H1 (cell line): ENCODE results near the gene CELA2A. TPM values are rescaled to one million over a fixed set of nuclear protein-coding genes. Genes with fewer than 3 reads are reported as not detected.

Source experiments
- CTCF ChIA-PET: fragments of 300-600 bp; sonication (Branson Sonifier 250); formaldehyde crosslinking; loops from one replicate; lab custom pipeline; 2021; ENCODE audit not compliant: partially characterized antibody; lab: Charles Lee
- POLR2A ChIA-PET: fragments of 300-600 bp; sonication (Branson Sonifier 250); formaldehyde crosslinking; loops from one replicate; lab custom pipeline; 2021; ENCODE audit warnings: inconsistent platforms; ENCODE audit not compliant: partially characterized antibody; lab: Charles Lee
- DNase-seq, 2 experiments: peaks; one replicate each; pipeline versions ENCODE4 v3.0.0 to v3.0.0-alpha.2; 2010 to 2022; ENCODE audit warnings: low spot score in 2 of 2, low read depth in 1 of 2, mixed read lengths in 1 of 2
- FAIRE-seq: peaks from 2 replicates; lab custom pipeline; 2011; peaks lifted over from hg19 to GRCh38; lab: Jason Lieb, UNC
- H2AFZ ChIP-seq: 2 replicates; pipeline ENCODE4 v1.8.1; 2012; ENCODE audit warnings: low read length, inconsistent platforms
- H2AK5ac ChIP-seq: 2 replicates; pipeline ENCODE4 v1.6.1; 2013; ENCODE audit warnings: low read depth, low read length
- H2BK120ac ChIP-seq: replicated peaks from 2 replicates; pipeline ENCODE3; 2013; ENCODE audit warnings: low read depth, low read length, inconsistent platforms
- H2BK12ac ChIP-seq: 2 replicates; pipeline ENCODE4 v1.6.1; 2013; ENCODE audit warnings: low read depth, low read length
- H2BK15ac ChIP-seq: 2 replicates; pipeline ENCODE4 v1.6.1; 2013; ENCODE audit warnings: low read length
- H2BK20ac ChIP-seq: 2 replicates; pipeline ENCODE4 v1.6.1; 2013; ENCODE audit warnings: low read length
- H2BK5ac ChIP-seq: 2 replicates; pipeline ENCODE4 v1.6.1; 2013; ENCODE audit warnings: low read depth, low read length
- H3K14ac ChIP-seq: 2 replicates; pipeline ENCODE4 v1.6.1; 2013; ENCODE audit warnings: inconsistent platforms; ENCODE audit not compliant: insufficient read length
- H3K18ac ChIP-seq: 2 replicates; pipeline ENCODE4 v1.6.1; 2013; ENCODE audit warnings: low read length; ENCODE audit errors: extremely low read depth
- H3K23ac ChIP-seq: 2 replicates; pipeline ENCODE4 v1.6.1; 2013; ENCODE audit warnings: inconsistent platforms; ENCODE audit not compliant: insufficient read length
- H3K23me2 ChIP-seq: 2 replicates; pipeline ENCODE4 v1.6.1; 2013; ENCODE audit warnings: low read depth, low read length
- H3K27ac ChIP-seq: 2 replicates; pipeline ENCODE4 v1.6.1; 2011; ENCODE audit warnings: low read depth, low read length, inconsistent platforms
- H3K27me3 ChIP-seq, 4 experiments: replicated peaks in 1 of 4; 1 replicate in 1 of 4; 2 replicates in 3 of 4; pipeline versions ENCODE4 v1.6.1 to v1.8.1; 2011 to 2013; ENCODE audit warnings: low read length in 3 of 4, mild to moderate bottlenecking in 3 of 4, inconsistent platforms in 2 of 4, mixed read lengths in 2 of 4, moderate library complexity in 1 of 4; ENCODE audit not compliant: control insufficient read depth in 3 of 4, insufficient read depth in 3 of 4; ENCODE audit errors: extremely low read depth in 1 of 4
- H3K36me3 ChIP-seq, 4 experiments: 2 replicates each; pipeline versions ENCODE4 v1.6.1 to v1.8.1; 2011 to 2013; ENCODE audit warnings: mild to moderate bottlenecking in 4 of 4, low read length in 3 of 4, moderate library complexity in 2 of 4, control low read depth in 1 of 4, inconsistent platforms in 1 of 4; ENCODE audit not compliant: insufficient read depth in 4 of 4, control insufficient read depth in 2 of 4
- H3K4ac ChIP-seq: replicated peaks from 2 replicates; pipeline ENCODE3; 2013; ENCODE audit warnings: low read length, low read depth, mixed read lengths, inconsistent platforms; ENCODE audit not compliant: insufficient read length
- H3K4me1 ChIP-seq, 4 experiments: replicated peaks in 1 of 4; 1 replicate in 1 of 4; 2 replicates in 3 of 4; pipeline versions ENCODE4 v1.6.1 to v1.8.1; 2011 to 2013; ENCODE audit warnings: low read length in 3 of 4, inconsistent platforms in 2 of 4, mixed read lengths in 1 of 4; ENCODE audit not compliant: insufficient read depth in 4 of 4, control insufficient read depth in 3 of 4
- H3K4me2 ChIP-seq, 2 experiments: 2 replicates each; pipeline versions ENCODE4 v1.6.1 to v1.8.1; 2011 to 2013; ENCODE audit warnings: low read depth in 2 of 2, low read length in 2 of 2, control low read depth in 1 of 2, inconsistent platforms in 1 of 2, mild to moderate bottlenecking in 1 of 2; ENCODE audit not compliant: insufficient read depth in 1 of 2
- H3K4me3 ChIP-seq, 4 experiments: fragments of 200-600, 300-600 bp in 1 of 4; sonication (generic), shearing (Covaris generic), sonication (Bioruptor Twin) in 1 of 4; 2 replicates each; pipeline versions ENCODE4 v1.5.1 to v1.8.1; 2011 to 2016; ENCODE audit warnings: low read length in 4 of 4, low read depth in 3 of 4, control low read depth in 2 of 4, inconsistent platforms in 2 of 4, mild to moderate bottlenecking in 2 of 4, mixed read lengths in 1 of 4, moderate library complexity in 1 of 4; ENCODE audit not compliant: insufficient read depth in 2 of 4; ENCODE audit errors: extremely low read depth in 1 of 4
- H3K56ac ChIP-seq: replicated peaks from 2 replicates; pipeline ENCODE3; 2013; ENCODE audit warnings: low read depth, mild to moderate bottlenecking, mixed read lengths, low read length, inconsistent platforms; ENCODE audit not compliant: insufficient read length
- H3K79me1 ChIP-seq: 2 replicates; pipeline ENCODE4 v1.6.1; 2013; ENCODE audit warnings: low read depth, low read length, control low read depth
- H3K79me2 ChIP-seq, 2 experiments: 2 replicates each; pipeline versions ENCODE4 v1.6.1 to v1.8.1; 2012 to 2013; ENCODE audit warnings: low read length in 2 of 2, mild to moderate bottlenecking in 2 of 2, inconsistent platforms in 1 of 2; ENCODE audit not compliant: insufficient read depth in 2 of 2, control insufficient read depth in 1 of 2
- H3K9ac ChIP-seq, 4 experiments: replicated peaks in 1 of 4; 1 replicate in 1 of 4; 2 replicates in 3 of 4; pipeline versions ENCODE4 v1.6.1 to v1.8.1; 2011 to 2013; ENCODE audit warnings: low read depth in 3 of 4, low read length in 3 of 4, control low read depth in 2 of 4, mild to moderate bottlenecking in 2 of 4, moderate library complexity in 2 of 4, inconsistent platforms in 1 of 4; ENCODE audit errors: extremely low read depth in 1 of 4
- H3K9me3 ChIP-seq, 2 experiments: 2 replicates each; pipeline versions ENCODE4 v1.6.1 to v1.8.1; 2012 to 2013; ENCODE audit warnings: mild to moderate bottlenecking in 2 of 2, moderate library complexity in 2 of 2, control low read depth in 1 of 2, inconsistent platforms in 1 of 2, low read depth in 1 of 2, low read length in 1 of 2, mixed read lengths in 1 of 2; ENCODE audit not compliant: insufficient read depth in 2 of 2
- H4K20me1 ChIP-seq, 2 experiments: replicated peaks in 1 of 2; 2 replicates each; pipeline versions ENCODE3 to v1.8.1; 2011 to 2013; ENCODE audit warnings: inconsistent platforms in 2 of 2, low read length in 2 of 2, mild to moderate bottlenecking in 1 of 2; ENCODE audit not compliant: insufficient read depth in 2 of 2, control insufficient read depth in 1 of 2
- H4K5ac ChIP-seq: 2 replicates; pipeline ENCODE4 v1.6.1; 2013; ENCODE audit warnings: low read length, low read depth, mixed read lengths, inconsistent platforms; ENCODE audit not compliant: insufficient read length
- H4K8ac ChIP-seq: 2 replicates; pipeline ENCODE4 v1.8.0; 2013; ENCODE audit warnings: mild to moderate bottlenecking, moderate library complexity, low read length, inconsistent platforms; ENCODE audit not compliant: insufficient read depth; ENCODE audit errors: extremely low read depth
- H4K91ac ChIP-seq: replicated peaks from 2 replicates; pipeline ENCODE3; 2013; ENCODE audit warnings: low read length, mixed read lengths, inconsistent platforms; ENCODE audit not compliant: insufficient read length
- EZH2 ChIP-seq: fragments of 200-600 bp; sonication (generic); IDR thresholded peaks from 2 replicates; pipeline ENCODE4 v1.7.1; 2012; ENCODE audit warnings: low read depth, mild to moderate bottlenecking, moderate library complexity, low read length, inconsistent platforms; ENCODE audit not compliant: severe bottlenecking
- GABPA ChIP-seq: IDR thresholded peaks from 2 replicates; pipeline ENCODE4 v1.6.1; 2011; ENCODE audit warnings: mild to moderate bottlenecking, low read length, moderate library complexity, borderline replicate concordance; ENCODE audit not compliant: insufficient read depth
- KDM4A ChIP-seq: IDR thresholded peaks from one replicate; pipeline ENCODE4 v1.7.1; 2012; ENCODE audit warnings: low read depth, mild to moderate bottlenecking, moderate library complexity, low read length, inconsistent platforms; ENCODE audit not compliant: severe bottlenecking
- POLR2A ChIP-seq, 2 experiments: IDR thresholded peaks; 1 replicate in 1 of 2; 2 replicates in 1 of 2; pipeline ENCODE4 v1.6.1; 2011; ENCODE audit warnings: low read depth in 2 of 2, low read length in 2 of 2, mild to moderate bottlenecking in 2 of 2; ENCODE audit errors: control extremely low read depth in 1 of 2
- TCF12 ChIP-seq: IDR thresholded peaks from 2 replicates; pipeline ENCODE4 v1.6.1; 2011; ENCODE audit warnings: low read depth, mild to moderate bottlenecking, low read length
- WGBS, 2 experiments: shearing (Covaris generic) in 1 of 2; methylation state at CpG; one replicate each; pipeline versions ENCODE4 v1.1.6 to v1.1.7; 2013 to 2015; ENCODE audit warnings: low lambda C conversion rate in 2 of 2, mixed read lengths in 2 of 2, inconsistent platforms in 1 of 2, low coverage in 1 of 2, missing lambda C conversion rate in 1 of 2; ENCODE audit not compliant: insufficient replicate concordance in 2 of 2, insufficient coverage in 1 of 2, insufficient read length in 1 of 2; ENCODE audit errors: extremely low coverage in 1 of 2, missing lambda C conversion rate in 1 of 2; 5-methylcytosine and 5-hydroxymethylcytosine counted together
- polyA plus RNA-seq, 7 experiments: library from polyadenylated mRNA; depleted of rRNA in 3 of 7; stranded (reverse) in 5 of 7; unstranded in 2 of 7; fragments of >200 nt in 5 of 7; fragments of 200-250 nt in 2 of 7; gene quantifications; 1 replicate in 5 of 7; 2 replicates in 1 of 7; 4 replicates in 1 of 7; pipeline versions ENCODE4 v1.2.1 to v1.2.3, GENCODE V29; 2011 to 2013; ENCODE audit warnings: missing spikeins in 2 of 7, mixed read lengths in 2 of 7
- total RNA-seq: library from RNA; stranded (reverse); fragmentation: NEBNext Ultra II Directional; extraction: Animal tissue kit (Norgen Biotek cat#: 25700); gene quantifications from 2 replicates; pipeline ENCODE4 v1.2.1, GENCODE V29; 2021
- TF ChIP-seq, protein P1 (sequence below): IDR thresholded peaks from 2 replicates; pipeline ENCODE4 v1.6.1; 2012; ENCODE audit warnings: inconsistent platforms

The CELA2A gene
- total and polyA plus RNA-seq, 2 of the 8 experiments (the other 6 are each of a cell fraction or from before 2014, with no cell fraction given), result not detected

DNA sequence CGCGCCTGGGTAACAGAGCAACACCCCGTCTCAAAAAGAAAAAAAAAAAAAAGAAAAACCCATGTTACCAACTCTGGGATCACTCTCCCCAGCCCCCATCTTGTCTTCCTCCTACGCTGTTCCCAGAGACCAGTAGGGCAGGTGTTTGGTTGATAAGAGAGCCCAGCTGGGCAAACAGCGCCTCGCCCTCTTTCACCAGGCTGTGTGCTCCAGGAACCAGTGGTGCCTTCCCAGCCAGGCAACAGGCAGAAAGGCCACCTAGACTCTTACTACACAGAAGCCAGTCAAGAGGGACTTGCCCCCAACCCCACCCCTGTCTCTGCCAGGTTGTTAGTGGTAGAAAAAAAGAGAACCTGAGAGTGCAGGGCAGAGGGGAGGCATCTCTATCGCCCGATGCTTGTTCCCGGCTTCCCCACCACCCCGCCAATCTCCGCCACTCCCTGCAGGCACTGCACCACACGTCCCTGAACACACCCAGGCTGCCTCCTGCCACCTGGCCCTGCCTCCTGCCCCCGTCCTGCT is 32.3 kb upstream of the CELA2A start:
- H3K14ac ChIP-seq, result no peak overlapping the region
- peaks cover 0 to 7% (median 3%) of the 10 kb centered on the region in 4 experiments; a peak in 3 of 7 replicates for H3K4me1 ChIP-seq
- no peak overlapping the region for H2AFZ ChIP-seq
- no peaks in the 10 kb centered on the region; a peak in 2 of 8 replicates for H3K36me3 ChIP-seq
- no peak overlapping the region for H3K23ac ChIP-seq
- H3K9me3 ChIP-seq, result no peaks in the 10 kb centered on the region
- H2BK12ac ChIP-seq, result no peak overlapping the region
- FAIRE-seq (no peak), DNase-seq (no peak)
- no peaks in the 10 kb centered on the region for H3K79me2 ChIP-seq
- no peaks in the 10 kb centered on the region for H3K27me3 ChIP-seq
- no peak overlapping the region for H3K18ac ChIP-seq
- H3K56ac ChIP-seq, result no peak overlapping the region
- POLR2A ChIA-PET, result interaction anchor here (0.7 to 1.9 kb wide), 2 partner anchors 12 to 41 kb away, joined by 3 to 5 read pairs; no protein-coding TSS in a partner anchor
- no peaks in the 10 kb centered on the region for H3K79me1 ChIP-seq
- H4K20me1 ChIP-seq, result peaks cover 3 to 5% of the 10 kb centered on the region in 2 experiments
- H3K23me2 ChIP-seq, result no peaks in the 10 kb centered on the region
- no peak overlapping the region for H2AK5ac ChIP-seq
- no peak overlapping the region for H3K4me2 ChIP-seq
- H4K91ac ChIP-seq, result no peak overlapping the region
- H2BK120ac ChIP-seq, result no peak overlapping the region
- no peak overlapping the region for H2BK5ac ChIP-seq
- 86% methylated on average over 10 of the region's 13 CpGs; no CpG with 5 or more reads in 1 of the 2 experiments for WGBS, 2 experiments
- no peak overlapping the region for H4K8ac ChIP-seq
- H3K4ac ChIP-seq, result no peak overlapping the region
- no peak overlapping the region for H3K27ac ChIP-seq
- no peak overlapping the region for H4K5ac ChIP-seq
- no peak overlapping the region for H3K9ac ChIP-seq
- no peak overlapping the region for H3K4me3 ChIP-seq
- H2BK20ac ChIP-seq, result no peak overlapping the region
- no peak overlapping the region for H2BK15ac ChIP-seq
- CTCF ChIA-PET, result interaction anchor here (1.0 to 16.9 kb wide), 5 partner anchors 23 to 120 kb away, joined by 3 to 170 read pairs (median 3); no protein-coding TSS in a partner anchor
- TF ChIP-seq KDM4A, result no peak
- no peak for TF ChIP-seq TCF12
- TF ChIP-seq POLR2A (IDR thresholded peaks at IDR 0.05; ENCODE audit: control extremely low read depth in 1 of 2, low read depth in 2 of 2, low read length in 2 of 2), result no peak
- no peak for TF ChIP-seq EZH2
- TF ChIP-seq GABPA, result no peak
- TF ChIP-seq, protein P1, sequence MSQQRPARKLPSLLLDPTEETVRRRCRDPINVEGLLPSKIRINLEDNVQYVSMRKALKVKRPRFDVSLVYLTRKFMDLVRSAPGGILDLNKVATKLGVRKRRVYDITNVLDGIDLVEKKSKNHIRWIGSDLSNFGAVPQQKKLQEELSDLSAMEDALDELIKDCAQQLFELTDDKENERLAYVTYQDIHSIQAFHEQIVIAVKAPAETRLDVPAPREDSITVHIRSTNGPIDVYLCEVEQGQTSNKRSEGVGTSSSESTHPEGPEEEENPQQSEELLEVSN, result no peak
